Left forelimb (tissue), 1 donor: ENCODE data around the gene EXOC3.
"Not testable (repeated sequence)": the region's sequence is repeated elsewhere in the genome, so short reads cannot be mapped to it uniquely, and the experiment has no call there.

Experiments used
- DNase-seq: peaks from one replicate; pipeline ENCODE4 v3.0.0-alpha.2; 2018; ENCODE audit warnings: low spot score

The EXOC3 gene

DNA sequence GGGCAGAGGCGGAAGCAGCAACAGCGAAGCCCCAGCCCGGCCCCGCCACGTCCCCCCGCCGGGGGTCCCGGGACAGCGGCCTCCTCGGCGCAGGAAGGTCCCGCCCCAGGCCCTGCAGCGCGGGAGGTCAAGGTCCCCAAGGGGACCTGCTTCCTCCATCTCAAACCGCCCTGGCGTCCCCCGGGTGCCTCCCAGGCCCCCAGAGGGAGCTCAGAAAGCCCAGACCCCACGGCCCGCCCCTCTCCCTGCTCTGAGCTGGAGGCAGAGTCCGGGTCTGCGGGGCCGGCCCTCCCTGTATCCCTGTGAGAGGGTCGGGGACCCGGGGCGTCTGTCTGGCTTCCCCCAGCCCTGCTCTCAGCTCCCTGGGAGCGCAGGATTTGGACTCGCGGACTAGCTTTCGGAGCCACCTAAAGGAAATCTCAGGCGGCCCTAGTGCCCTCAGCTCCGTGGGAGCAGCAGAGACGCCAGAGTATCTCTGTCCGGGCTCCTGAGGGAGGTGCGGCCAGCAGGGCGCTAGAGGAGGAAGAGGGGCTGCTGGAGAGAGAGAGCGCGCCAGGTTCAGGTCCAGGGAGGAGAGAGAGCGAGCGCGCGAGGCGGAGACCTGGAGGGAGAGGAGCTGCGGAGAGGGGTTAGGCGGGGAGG is 30.7 kb downstream of the EXOC3 start:
- DNase-seq, result no peak

- DNase-seq, result not testable (repeated sequence)
These were observed 31.4 kb downstream of the EXOC3 start for GRCh38 chr5:474232-474839.

GRCh38 chr5:474840-475661 is 32.1 kb downstream of the EXOC3 start:
- no peak for DNase-seq

DNA sequence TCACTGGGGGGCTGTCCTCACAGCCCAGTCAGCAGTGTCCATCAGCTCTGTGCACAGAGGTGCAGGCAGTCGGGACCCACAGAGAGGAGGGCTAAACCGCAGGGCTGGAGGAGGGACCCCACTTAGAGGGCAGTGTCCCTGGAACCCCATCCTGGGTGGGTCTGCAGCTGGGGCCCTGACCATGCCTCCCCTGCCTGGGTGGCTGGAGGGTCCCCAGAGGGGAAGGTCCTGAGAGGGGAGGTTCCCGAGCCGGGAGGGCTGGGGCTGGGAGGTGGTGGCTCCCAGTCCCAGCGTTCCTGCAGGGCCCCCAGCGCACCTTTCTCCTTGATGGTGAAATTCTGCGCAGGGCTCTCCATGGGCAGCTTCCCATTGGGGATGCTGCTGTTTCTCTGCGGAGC is 32.7 kb downstream of the EXOC3 start:
- DNase-seq, result no peak

GRCh38 chr5:476102-476813 is 33.3 kb downstream of the EXOC3 start:
- no peak for DNase-seq

GRCh38 chr5:476814-477175 is 33.8 kb downstream of the EXOC3 start:
- no peak for DNase-seq

DNA sequence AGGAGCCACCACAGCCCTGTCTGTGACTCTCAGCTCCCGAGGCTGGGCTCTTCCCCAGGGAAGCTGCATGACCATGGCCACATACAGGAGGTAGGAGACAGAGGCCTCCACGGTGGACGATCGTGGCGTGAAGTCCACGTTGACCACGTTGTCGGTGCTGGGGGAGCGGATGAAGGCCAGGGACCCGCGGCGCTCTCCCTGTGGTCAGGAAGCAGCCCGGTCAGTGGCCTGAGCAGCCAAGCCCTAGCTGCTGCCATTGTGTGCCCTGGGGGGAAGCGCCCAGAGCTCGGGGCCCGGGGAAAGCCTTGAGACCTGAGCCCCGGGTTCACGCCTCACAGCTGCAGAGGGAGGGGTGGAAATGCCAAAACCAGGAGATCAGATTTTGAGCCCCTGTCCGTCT is 34.3 kb downstream of the EXOC3 start:
- no peak for DNase-seq

DNA sequence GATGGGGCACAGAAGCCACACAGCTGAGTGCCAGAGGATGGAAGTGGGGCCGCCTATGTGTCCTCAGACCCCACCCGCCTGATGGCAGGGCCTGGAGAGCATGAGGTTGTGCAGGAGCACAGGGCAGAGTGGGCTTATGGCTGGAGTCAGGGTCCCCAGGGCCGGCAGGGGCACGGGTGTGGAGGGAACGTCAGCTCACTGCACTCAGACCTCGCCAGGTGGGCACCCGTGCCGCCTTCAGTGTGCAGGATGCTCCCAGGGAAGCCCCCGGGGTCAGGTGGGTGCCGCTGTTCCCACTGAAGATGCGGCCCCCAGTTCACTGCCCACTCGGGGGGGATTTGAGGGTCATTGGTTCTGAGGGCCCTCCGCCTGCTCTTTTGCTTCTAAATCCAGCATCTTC is 34.9 kb downstream of the EXOC3 start:
- no peak for DNase-seq

DNA sequence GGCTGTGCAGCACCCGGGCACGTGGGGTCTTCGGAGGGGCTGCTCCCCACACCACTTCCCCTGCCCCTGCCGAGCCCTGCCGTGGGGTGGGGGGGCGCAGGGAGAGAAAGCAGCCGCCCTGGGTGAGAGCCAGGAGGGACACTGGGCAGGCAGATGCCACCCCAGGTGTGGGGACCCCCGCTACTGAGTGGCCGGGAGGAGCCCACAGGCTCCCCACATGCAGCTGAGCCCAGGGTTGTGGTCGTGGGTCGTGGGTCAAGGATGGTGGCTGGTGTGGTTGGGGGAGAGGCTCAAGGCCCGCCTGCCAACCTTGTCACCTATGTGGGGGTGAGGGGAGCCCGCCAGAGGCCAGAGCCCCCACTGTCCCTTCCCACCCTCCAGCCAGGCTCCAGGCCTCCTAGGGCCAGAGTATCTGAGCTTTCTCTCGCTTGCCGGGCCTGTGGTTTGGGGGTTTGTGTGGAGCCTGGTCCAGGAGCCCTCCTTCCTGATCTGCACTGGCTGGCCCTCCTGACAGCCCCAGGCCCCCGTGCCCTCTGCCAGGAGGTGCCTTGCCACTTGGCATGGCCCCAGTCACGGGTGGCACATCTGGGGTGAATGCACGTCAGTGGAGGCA is 35.5 kb downstream of the EXOC3 start:
- DNase-seq, result no peak

DNA sequence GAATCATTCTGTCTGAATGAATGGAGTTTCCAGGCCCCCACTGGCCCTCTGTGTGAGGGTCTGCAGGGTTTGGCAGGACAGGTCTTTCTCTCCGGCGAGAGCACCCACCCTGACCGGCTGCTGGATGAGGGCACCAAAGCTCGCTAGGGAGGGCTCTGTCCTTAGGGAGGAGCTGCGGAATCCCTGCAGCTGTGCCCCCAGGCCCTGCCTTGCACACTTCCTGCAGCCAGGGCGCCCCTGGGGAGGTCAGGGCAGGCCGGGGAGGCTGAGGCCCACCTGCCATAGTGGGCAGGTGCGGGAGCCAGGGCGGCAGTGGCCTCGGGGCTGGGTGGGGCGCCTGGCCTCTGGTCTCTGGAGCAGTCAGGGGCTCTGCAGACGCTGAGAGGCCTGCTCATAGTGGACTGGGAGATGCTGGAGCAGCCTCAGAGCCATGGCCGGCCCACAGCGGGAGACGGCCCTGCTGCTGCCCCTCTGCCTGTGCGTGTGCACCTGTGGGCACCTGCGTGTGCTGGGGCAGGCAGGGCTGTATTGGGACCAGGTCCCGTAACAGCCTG is 36.1 kb downstream of the EXOC3 start:
- no peak for DNase-seq

GRCh38 chr5:479566-480319 is 36.8 kb downstream of the EXOC3 start:
- no peak for DNase-seq

- no peak for DNase-seq
These were observed 38.4 kb downstream of the EXOC3 start for GRCh38 chr5:481347-481746.

- no peak for DNase-seq
These were observed 39.0 kb downstream of the EXOC3 start for GRCh38 chr5:482021-482420.

DNA sequence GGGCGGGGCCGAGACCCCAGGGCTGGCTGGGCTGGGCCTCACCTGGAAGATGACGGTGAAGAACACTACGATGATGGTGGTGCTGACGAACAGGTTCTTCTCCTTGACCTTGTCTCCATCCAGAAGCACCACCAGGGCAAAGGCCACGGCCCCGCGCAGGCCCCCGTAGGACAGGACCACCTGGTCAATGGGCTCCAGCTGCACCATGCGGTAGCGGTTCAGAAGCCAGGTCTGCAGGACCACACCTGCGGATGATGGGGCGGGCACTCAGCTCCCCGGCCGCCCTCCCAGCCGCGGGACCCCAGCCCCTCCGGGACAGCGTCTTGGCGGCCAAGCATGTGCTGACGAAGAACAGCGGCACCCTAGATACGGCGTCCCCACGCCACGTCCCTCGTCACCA is 39.5 kb downstream of the EXOC3 start:
- DNase-seq, result no peak

DNA sequence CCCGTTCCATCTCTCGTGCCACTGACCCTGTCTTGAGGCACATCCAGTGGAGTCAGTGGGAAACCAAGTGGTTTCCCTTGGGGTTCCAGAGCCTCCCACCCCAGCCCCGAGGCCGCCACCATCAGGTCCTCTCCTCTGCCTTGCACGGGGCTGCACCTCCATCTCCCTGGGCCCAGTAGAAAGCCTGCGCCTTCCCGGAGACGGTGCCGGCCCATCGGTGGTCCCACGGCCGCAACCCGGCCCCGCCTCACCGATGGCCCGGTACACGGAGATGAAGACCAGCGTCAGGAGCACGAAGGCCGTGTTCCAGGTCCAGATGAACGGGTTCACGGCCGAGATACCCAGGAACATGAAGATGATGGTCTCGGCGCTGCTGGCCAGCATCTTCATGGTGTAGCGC is 40.0 kb downstream of the EXOC3 start:
- no peak for DNase-seq

GRCh38 chr5:483434-484140 is 40.6 kb downstream of the EXOC3 start:
- DNase-seq, result no peak

- no peak for DNase-seq
These were observed 41.6 kb downstream of the EXOC3 start for GRCh38 chr5:484556-484955.

GRCh38 chr5:485113-485945 is 42.4 kb downstream of the EXOC3 start:
- no peak for DNase-seq

DNA sequence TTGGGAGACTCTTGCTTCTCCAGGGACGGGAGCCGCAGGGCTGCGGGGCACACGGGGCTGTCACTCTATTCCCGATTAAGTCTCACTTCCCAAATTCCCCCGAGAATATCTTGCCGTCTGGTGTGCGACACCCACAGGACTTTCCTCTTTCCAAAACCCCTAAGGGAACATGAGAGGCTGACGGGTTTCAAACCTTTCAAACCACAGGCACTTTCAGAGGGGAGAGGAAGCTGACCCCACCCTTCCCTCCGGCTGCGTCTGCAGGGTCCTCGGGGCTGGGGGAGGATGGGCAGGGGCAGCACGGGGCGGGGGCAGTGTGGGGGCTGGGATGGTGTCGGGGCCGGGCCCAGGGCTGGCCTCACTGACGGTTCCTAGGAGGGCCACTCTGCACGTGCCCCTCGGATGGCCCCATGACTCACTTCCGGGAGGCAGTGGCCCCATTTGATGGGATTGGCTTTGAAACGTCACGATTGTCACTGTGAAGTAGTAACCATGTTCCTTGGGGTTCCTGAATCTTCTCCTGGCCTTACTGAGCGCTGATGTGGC is 43.0 kb downstream of the EXOC3 start:
- no peak for DNase-seq
